HG02763 (cell line): ENCODE data around the gene NHS.
A peak's percentile ranks its signal among the peaks of the same experiment; 100 is the strongest.
"Not testable (repeated sequence)": the region's sequence is repeated elsewhere in the genome, so short reads cannot be mapped to it uniquely, and the experiment has no call there.

ENCODE experiments used
- ATAC-seq: cut with Tn5 transposase; IDR thresholded peaks from one replicate; pipeline ENCODE4 v1.9.1; 2021; ENCODE audit warnings: mild to moderate bottlenecking, moderate library complexity; ENCODE audit not compliant: unreplicated experiment

The NHS gene

DNA sequence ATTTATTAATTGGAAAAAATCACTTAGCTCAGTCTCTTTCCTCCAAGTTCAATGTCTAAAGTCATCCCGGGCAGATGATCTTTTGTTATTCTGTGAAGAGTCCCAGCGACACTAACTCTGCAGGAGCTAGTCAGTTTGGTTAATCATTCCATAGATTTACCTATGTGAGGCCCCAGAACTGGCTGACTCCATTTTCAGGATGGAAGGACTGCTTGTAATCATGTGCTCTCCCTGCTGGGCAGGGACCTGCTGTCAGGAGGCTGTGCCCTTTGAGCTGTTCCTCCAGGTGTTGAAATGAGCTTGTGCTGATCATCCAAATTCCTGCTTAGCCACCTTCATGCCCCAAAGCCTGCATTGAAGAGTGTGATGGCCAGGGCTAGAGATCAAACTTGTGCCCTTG, 169.8 kb downstream of the NHS start:
- ATAC-seq = no peak

DNA sequence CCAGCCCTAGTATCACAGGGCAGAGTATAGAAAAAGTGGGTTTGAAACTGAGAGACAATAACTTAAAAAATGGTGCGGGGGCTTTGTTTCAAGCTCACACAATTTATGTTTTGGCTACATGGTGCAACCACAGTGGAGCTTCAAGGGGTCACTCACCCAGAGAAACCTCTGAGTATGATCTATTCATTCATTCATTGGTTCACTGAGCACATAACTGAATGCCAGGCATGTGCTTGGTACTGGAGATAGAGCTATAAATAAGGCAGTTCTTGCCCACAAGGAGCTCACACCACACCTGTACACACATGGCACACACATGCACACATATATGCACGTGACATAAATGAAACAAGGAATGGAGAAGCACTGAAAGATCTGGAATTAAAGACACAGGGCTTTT, 171.4 kb downstream of the NHS start:
- no peak for ATAC-seq

DNA sequence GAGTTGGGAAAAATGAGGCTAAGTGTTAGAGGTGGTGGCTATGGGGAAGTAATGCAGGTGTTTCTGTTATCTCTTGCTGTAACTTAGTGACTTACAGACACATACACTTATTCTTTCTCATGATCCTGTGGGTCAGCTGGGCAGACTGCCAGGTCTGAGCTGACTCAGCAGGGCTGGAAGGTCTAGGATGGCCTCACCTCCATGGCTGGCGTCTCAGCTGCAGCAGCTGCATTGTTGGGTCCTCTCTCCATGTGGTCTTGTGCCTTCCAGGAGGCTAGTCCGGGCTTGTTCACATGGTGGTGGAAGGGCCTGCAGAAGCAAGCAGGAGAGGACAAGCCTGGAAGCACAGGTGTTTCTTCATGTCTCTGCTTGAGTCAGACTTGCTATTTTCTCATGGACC, 172.7 kb downstream of the NHS start:
- peak; percentile 78 for ATAC-seq

DNA sequence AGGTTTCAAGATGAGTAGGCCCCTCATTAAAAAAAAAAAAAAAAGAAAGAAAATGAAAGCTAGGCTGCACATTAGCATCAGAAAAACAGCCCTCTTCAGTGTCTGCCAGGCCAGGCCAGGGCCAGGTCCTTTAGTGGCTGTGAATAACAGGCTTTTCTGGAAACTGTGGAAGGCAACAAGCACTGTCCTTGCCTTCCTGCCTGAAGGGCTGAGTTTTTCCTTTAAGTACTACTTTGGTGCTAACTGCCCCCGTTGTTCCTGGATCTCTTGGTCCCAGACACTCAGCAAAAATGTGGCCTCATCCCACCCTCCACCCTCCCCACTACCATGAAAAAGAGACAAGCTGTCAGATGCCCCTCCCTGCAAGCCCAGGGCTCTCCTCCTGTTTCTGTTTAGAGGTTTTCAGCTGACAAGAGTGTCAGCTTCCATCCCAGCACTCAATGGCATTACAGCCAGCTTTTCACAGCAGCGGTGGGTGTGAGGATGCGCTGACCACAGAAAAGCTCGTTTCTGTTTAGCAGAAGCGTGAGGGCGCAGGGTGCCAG, 174.2 kb downstream of the NHS start:
- ATAC-seq = no peak

DNA sequence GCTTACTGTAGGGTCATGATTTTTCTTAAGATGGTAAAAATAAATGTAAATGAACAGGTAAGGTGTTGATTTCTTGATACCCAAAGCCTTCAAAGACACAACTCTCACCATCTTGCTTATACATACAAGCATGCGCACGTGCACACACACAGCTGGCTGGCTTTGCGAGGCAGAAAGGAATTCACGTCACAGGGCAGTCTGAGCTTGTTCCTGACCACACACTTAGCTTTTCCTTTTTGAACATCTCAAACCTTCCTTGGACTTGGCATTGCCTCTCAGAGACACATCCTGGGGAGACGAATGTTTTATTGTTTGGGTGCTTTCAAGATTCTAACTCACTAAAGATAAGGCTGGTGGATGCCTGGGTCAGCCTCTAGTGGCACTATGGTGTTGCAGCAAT, 175.0 kb downstream of the NHS start:
- no peak for ATAC-seq

DNA sequence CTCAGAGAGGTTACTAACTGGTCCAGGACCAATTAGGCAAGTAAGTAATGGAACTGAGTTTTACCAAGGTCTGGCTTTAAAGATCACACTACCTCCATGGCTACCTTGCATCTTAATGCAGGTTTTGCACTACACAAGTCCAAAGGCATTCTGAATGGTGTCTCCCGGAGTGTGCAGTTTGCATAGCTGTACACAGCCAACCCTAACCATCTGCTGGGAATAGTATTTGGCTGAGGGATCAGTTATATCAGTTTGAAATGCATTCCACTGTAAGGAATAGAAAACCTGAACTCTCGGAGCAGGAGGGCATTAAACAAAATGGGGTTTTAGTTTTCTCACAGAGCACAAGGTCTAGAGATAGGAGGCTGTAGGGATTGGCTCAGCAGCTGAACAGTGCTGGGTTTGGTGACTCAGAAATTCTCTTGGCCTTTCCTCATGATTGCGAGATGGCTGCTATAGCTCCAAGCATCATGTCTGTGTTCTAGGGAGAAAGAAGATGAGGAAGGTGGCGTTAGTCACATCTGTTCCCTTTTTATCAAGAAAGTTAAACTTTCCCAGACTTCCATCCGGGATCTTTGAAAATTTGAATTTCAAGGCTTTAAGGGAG, 177.1 kb downstream of the NHS start:
- no peak for ATAC-seq

DNA sequence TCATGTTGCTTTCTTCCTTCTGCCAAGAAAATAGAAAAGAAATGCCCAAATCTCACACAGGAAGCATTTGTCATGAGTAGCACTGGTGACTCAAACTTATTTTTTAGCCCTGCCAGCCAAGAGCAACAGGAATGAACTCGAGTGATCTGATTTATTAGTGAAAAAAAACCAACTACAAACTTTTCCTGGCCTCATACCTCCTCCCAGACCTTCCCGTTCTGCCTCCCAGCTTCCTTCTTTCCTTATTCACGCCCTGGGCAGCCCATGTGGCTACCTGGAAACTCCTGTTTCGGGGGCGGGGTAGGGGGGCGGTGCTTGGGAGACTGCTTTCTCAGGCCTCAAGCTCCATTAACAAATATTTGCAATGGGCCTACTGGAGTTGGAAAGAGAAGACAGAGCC, 178.5 kb downstream of the NHS start:
- ATAC-seq = no peak

DNA sequence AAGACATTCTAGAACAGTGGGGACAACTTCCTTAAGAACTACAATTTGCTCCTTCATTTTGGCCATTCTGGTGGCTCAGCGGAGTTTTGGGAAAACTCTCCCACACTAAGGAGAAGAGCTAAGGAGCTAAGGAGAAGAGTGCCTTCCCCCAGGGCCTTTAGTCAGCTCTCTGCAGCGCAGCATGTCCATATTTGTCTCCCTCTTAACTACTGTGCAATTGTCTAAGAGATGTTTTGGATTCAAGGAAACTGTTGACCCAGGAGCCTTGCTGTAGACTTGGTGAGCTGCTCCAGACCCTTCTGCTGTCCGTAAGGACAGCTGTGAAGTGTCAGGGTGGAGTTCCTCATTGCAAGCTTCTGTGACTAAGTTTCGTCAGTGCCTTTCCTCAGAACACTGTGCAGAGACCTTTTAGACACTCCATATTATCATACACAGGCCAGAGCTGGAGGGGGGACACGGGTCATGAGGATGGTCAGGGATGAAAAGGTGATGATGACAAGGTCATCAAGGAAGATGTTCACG, 179.0 kb downstream of the NHS start:
- ATAC-seq = no peak

DNA sequence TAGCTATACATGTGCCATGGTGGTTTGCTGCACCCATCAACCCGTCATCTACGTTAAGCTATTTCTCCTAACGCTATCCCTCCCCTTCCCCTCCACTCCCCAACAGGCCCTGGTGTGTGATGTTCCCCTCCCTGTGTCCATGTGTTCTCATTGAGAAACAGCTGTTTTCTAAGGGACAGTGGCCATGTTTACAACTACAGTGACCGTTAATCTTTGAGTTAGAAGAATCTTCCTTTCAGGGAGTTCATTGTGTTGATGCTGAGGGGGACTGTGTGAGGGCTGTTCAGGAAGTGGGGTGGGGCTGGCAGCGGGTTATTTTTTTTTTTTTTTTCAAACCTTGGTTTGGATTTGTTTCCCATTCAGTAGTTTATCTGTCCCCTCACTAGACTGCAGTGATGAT, 179.9 kb downstream of the NHS start:
- no peak for ATAC-seq

DNA sequence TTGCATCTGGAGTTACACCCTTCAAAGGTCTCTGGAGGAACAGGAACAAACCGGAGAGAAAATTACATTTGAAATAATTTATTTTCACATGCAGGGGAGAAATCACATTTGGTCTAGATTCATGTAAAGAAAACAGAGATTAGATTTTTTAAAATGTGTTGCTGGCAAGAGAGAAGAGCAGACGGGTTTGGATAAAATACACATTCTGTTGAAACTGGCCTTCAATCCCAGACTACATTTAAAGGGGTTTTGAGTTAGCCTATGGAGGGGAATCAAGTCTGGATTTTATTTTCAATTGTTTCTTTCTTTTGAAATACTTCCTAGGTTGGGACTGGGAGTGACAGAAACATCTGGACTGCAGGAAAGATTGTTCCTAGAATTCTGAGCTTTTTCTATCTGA, 180.8 kb downstream of the NHS start:
- ATAC-seq = no peak

DNA sequence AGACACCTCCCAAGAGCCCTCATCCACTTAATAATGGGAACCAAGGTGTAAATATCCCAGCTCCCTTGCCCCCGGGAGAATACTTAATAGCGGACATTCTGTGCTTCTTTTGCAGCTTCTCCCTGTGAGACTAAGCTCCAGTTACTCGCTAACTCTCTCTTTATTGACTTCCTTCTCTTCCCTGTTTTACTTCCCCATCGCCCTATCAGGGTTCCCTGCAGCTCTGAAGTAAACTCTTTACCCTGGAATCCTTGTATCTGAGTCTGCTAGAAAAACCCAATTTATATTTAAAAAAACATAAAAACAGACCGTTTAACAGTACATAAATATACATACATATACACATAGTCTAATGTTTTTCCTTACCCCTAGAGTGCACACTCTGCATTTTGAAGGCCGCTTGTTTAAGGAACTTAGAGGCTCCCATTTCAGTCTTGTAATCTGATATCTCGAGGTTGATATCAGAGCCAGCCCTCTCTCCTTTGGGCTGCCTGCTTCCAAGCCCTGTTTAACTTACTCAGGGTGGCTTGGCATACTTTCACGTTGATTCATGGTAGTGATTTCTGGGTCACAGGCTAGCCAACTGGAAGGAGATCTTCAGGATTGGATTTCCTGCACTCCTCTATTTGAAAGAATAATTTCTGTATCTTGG, 184.9 kb downstream of the NHS start:
- no peak for ATAC-seq

DNA sequence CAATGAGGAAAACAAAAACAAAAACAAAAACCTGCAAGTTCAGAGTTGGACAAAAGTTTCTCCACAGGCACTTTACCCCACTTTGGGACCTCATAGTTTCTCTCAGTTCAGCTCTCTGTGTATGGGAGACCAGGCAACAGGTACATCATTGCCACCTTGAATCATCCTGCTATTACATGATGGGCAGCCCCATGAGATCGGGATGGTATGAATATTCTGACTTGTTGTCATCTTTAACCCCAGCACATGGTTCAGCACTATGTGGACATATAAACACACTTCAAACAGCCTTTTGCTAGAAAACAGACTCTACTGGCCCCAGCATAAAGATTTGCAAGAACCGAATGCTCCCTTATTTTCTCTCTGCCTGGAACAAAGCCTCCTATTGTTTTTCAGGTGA, 185.4 kb downstream of the NHS start:
- ATAC-seq = no peak

DNA sequence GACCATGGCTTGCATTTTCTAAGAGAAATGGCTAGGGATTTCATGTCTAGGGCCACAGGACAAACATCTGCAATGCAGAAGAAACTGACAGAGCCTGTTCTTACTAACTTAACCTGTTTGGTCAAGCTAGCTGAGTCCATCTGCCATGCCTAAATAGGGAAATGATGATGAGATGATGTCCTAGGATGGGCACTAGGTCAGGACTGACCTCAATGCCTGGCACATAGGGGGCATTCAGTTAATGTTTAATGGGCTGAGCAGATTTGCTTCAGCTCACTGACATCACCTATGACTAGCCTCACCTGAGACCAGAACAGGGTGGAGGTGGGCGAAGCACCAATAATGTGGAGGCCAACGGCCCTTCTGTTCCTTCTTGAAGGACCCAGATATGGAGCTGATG, 188.1 kb downstream of the NHS start:
- no peak for ATAC-seq

DNA sequence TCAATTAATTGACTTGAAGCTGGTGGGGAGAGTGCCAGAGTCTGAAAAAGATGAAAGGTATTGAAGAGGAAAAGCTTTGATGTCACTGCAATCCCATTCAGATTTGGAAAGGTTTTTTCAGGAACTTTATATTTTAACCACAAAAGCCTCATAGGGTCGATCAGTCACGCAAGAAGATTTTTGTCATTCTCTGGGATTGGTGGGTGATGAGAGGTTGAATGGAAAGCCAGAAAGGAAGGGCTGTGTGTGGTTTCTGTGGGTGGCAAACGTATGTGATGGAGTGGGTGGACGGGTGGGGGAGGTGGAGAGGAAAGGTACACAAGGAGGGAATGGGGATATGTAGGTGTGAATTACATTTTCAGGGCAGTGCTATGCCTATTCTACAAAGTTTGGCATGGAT, 188.5 kb downstream of the NHS start:
- ATAC-seq = no peak

DNA sequence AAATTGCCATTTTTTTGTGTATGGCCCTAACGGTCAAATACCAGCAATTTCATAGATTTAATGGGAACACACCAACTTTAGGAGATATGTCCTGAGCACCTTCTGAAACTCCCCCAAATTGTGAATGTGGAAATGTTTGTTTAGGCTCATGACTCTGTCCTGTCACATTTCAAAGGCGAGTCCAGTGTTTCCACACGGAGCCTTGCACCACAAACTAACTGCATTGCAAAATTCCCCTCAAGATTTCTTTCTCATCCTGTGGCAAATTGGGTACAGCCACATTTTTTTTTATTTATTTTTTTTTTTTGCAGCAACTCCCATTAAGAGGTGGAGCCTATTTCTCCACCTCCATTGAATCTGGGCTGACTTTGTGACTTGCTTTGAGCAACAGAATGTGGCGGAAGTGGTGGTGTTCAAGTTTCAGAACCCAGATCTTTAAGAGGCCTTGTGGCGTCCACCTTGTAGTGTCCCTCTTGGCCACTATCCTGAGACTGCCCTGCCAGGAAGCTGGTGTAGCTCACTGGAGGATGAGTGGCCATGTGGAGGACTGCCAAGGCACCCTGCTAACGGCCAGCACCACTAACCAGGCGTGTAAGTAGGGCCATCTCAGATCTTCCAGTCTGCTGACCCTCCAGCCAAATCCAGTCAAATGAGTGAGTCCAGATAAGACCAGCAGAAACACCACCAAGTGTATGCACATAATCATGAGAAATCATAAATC, 189.8 kb downstream of the NHS start:
- ATAC-seq = no peak

DNA sequence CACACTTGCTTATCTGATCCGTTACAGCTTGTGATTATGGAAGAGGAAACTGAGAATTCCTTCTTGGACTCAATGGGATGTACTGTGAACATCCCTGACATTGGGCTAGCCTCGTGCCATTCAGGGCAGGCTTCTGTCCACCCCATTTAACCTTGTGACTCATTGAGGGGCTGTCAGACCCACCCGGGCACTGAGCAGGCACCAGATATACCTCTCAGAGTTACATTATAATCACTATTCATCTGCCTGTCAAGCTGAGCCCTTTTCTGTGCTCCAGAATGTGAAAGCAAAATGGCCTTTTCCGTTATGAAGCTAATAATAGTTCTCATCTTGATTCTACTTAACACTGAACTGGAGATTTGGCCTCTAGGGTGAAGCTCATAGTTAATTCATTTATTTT, 191.7 kb downstream of the NHS start:
- no peak for ATAC-seq

DNA sequence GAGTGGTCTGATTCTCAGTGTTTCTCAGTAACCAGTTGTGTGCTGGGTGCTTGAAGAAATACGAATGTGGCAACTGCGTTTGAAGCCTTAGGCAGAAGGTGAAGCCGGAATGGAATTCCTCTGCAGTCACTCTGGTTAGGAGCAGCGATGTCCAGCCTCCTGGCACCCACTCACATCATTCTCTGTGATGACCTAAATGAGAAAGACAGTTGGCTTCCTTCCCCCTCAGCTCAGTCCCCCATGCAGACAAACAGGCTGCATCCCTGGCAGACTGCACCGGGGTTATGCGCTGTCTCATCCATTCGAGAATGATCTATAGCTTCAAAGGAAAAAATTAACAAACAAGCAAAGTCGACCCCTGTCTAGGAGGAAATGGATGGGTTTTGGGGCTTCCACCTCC, 192.2 kb downstream of the NHS start:
- ATAC-seq = no peak

DNA sequence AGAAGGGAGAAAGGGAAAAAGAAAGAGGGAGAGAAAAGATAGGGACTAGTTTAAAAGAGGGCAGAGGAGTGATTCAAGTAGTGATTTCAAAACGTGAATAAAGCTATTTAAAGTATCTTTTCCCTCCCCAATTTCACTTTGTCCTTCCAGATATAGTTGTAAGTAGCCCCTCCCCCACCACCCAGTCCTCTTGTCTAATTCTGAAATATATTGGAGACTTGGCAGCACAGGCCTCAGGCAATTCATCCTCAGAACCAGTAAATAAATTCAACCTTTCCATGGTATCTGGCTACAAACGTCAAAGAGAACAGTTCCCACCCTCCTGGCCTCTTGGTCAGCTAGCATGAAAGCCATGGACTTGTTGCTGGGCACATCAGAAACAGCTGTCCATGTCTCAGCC, 192.8 kb downstream of the NHS start:
- no peak for ATAC-seq

DNA sequence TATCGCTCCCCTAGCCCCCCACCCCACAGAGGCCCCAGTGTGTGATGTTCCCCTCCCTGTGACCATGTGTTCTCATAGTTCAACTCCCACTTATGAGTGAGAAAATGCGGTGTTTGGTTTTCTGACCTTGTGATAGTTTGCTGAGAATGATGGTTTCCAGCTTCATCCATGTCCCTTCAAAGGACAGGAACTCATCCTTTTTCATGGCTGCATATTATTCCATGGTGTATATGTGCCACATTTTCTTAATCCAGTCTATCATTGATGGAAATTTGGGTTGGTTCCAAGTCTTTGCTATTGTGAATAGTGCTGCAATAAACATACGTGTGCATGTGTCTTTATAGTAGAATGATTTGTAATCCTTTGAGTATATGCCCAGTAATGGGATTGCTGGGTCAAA, 193.8 kb downstream of the NHS start:
- ATAC-seq = not testable (repeated sequence)

DNA sequence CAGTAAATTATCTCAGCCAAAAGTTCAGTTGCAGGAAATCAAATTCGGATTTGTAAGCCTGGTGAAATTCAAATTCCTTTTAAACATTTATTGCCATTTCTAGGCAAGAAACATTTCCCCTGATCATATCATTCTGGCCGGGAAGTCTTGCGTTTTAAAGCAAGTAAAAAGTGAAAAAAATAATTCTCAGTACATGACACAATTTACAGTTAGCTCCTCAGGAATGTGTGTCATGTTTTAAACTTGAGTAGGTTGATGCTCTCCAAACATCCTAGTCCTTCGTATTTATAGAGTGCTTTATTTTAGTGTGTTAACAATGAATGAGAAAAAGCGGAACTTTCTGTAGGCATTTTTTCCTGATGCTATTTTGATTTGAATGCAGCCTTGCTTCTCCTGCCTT, 204.0 kb downstream of the NHS start:
- ATAC-seq = no peak

DNA sequence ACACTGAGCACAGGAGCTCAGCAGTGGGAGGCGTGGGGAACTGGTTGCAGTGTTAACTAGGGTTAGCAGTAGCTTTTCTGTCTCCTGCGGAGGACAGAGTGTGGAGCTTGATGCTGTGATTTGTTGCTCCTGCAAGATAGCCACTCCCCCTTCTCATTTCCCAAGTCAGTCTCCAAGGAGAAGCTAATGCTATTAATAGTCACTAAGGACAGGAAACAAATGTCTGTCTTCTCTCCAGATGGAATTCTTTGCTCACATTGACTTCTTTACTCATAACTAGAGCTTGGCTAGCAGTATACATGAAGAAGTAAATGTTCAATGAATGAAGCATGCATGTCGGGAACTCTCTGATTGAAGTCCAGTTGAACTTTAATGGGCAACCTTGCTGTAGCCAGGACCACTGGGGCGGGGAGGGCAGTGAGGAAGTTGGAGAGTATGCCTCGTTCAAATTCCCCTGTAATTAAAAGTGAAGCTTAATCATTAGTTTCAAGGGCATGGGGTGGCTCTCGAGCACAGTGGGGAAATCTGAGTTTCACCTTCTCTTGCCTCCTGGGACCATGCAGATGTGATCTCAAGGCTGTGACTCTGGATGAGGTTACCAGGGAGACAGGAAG, 205.6 kb downstream of the NHS start:
- ATAC-seq = no peak

DNA sequence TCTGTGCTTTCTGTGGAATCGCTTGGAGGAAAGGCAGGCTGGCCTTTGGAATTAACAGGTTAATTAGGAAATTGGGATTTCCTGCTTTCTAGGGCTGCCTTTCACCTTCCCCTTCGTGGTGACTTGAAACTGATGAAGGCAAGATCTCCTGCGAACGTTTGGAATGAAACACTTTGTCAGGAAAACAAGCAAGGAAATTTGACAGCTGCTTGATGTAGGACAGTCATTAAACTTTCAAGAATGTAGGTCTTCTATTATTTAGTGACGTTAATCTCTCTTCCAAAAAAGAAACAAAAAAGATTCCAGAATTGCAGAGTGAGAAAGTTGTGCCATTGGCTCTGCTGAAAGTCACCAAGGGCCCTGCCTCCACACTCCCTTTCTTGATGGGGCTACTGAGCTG, 206.6 kb downstream of the NHS start:
- ATAC-seq = no peak
